ENCODE measurements around the gene MB. TPM values are rescaled to one million over a fixed set of nuclear protein-coding genes. Genes with fewer than 3 reads are reported as not detected.

The MB gene
- total RNA-seq, 2 experiments from 2014 or later = not detected

GRCh38 chr22:35587447-35587870 lies 29.7 kb downstream of the MB start:
- H2AFZ ChIP-seq (ENCODE audit: low read length) = no peak overlapping the region
- H3K9me3 ChIP-seq (ENCODE audit: low read length) = no peaks in the 10 kb centered on the region
- no peak for DNase-seq (ENCODE audit: low spot score)
- no peak overlapping the region for H3K27ac ChIP-seq (ENCODE audit: low read depth, low read length, poor library complexity, severe bottlenecking)
- no TSS peak for BruUV-seq (replicated peaks)
- TF ChIP-seq CTCF (conservative IDR thresholded peaks at IDR 0.05; ENCODE audit: low read length) (no peak), EZH2phosphoT487 (IDR thresholded peaks at IDR 0.05; ENCODE audit: borderline replicate concordance, low read depth, low read length) (no peak)
- intact Hi-C loops (cut with micrococcal nuclease; ENCODE audit: unreplicated experiment) = no loop called here
- H3K4me2 ChIP-seq (ENCODE audit: low read length) = no peak overlapping the region
- H3K36me3 ChIP-seq (ENCODE audit: insufficient read depth, low read length) = no peaks in the 10 kb centered on the region
- H4K20me1 ChIP-seq (ENCODE audit: insufficient read depth, low read length) = no peaks in the 10 kb centered on the region
- H3K79me2 ChIP-seq (ENCODE audit: insufficient read depth, low read depth, low read length) = no peaks in the 10 kb centered on the region
- ChIA-PET CTCF (ENCODE audit: unreplicated experiment) (no interaction called here), POLR2A (no interaction called here)
- H3K4me1 ChIP-seq (ENCODE audit: insufficient read depth, low read length, poor library complexity, severe bottlenecking) = no peaks in the 10 kb centered on the region
- no peak overlapping the region for H3K4me3 ChIP-seq (ENCODE audit: low read depth, low read length, poor library complexity, severe bottlenecking)
- no peaks in the 10 kb centered on the region for H3K9me2 ChIP-seq (ENCODE audit: insufficient read depth, low read length)

GRCh38 chr22:35586771-35587170 lies 30.4 kb downstream of the MB start:
- no peaks in the 10 kb centered on the region for H3K9me3 ChIP-seq (ENCODE audit: low read length)
- CTCF ChIA-PET (ENCODE audit: unreplicated experiment) = no interaction called here
- H3K4me3 ChIP-seq (ENCODE audit: low read depth, low read length, poor library complexity, severe bottlenecking) = no peak overlapping the region
- H3K9me2 ChIP-seq (ENCODE audit: insufficient read depth, low read length) = no peaks in the 10 kb centered on the region
- no TSS peak for BruUV-seq (replicated peaks)
- no peaks in the 10 kb centered on the region for H3K4me1 ChIP-seq (ENCODE audit: insufficient read depth, low read length, poor library complexity, severe bottlenecking)
- H4K20me1 ChIP-seq (ENCODE audit: insufficient read depth, low read length) = no peaks in the 10 kb centered on the region
- H3K4me2 ChIP-seq (ENCODE audit: low read length) = no peak overlapping the region
- no peak overlapping the region for H3K27ac ChIP-seq (ENCODE audit: low read depth, low read length, poor library complexity, severe bottlenecking)
- H2AFZ ChIP-seq (ENCODE audit: low read length) = no peak overlapping the region
- TF ChIP-seq CTCF (conservative IDR thresholded peaks at IDR 0.05; ENCODE audit: low read length) (no peak), EZH2phosphoT487 (IDR thresholded peaks at IDR 0.05; ENCODE audit: borderline replicate concordance, low read depth, low read length) (no peak)
- no peaks in the 10 kb centered on the region for H3K79me2 ChIP-seq (ENCODE audit: insufficient read depth, low read depth, low read length)
- no peaks in the 10 kb centered on the region for H3K36me3 ChIP-seq (ENCODE audit: insufficient read depth, low read length)
- DNase-seq (ENCODE audit: low spot score) = no peak
- POLR2A ChIA-PET = no interaction called here
- intact Hi-C loops (cut with micrococcal nuclease; ENCODE audit: unreplicated experiment) = no loop called here

- CTCF ChIA-PET (ENCODE audit: unreplicated experiment) = interaction anchor here (1.0 kb wide), 1 partner anchor 232 kb away, joined by 3 read pairs; no protein-coding TSS in a partner anchor
- no peak overlapping the region for H2AFZ ChIP-seq (ENCODE audit: low read length)
- H3K27ac ChIP-seq (ENCODE audit: low read depth, low read length, poor library complexity, severe bottlenecking) = no peak overlapping the region
- peak; percentile 77 for DNase-seq (ENCODE audit: low spot score)
- TF ChIP-seq EZH2phosphoT487 (IDR thresholded peaks at IDR 0.05; ENCODE audit: borderline replicate concordance, low read depth, low read length) = no peak
- peak; percentile 99 for TF ChIP-seq CTCF (conservative IDR thresholded peaks at IDR 0.05; ENCODE audit: low read length)
- H3K4me1 ChIP-seq (ENCODE audit: insufficient read depth, low read length, poor library complexity, severe bottlenecking) = no peaks in the 10 kb centered on the region
- no peaks in the 10 kb centered on the region for H3K9me3 ChIP-seq (ENCODE audit: low read length)
- no peak overlapping the region for H3K4me3 ChIP-seq (ENCODE audit: low read depth, low read length, poor library complexity, severe bottlenecking)
- no TSS peak for BruUV-seq (replicated peaks)
- no peak overlapping the region for H3K4me2 ChIP-seq (ENCODE audit: low read length)
- intact Hi-C loops (cut with micrococcal nuclease; ENCODE audit: unreplicated experiment) = loop anchor here (1.0 to 2.0 kb wide), 3 partner anchors 40 to 233 kb away; no protein-coding TSS in a partner anchor
- H3K79me2 ChIP-seq (ENCODE audit: insufficient read depth, low read depth, low read length) = no peaks in the 10 kb centered on the region
- no peaks in the 10 kb centered on the region for H3K9me2 ChIP-seq (ENCODE audit: insufficient read depth, low read length)
- POLR2A ChIA-PET = no interaction called here
- H4K20me1 ChIP-seq (ENCODE audit: insufficient read depth, low read length) = no peaks in the 10 kb centered on the region
- H3K36me3 ChIP-seq (ENCODE audit: insufficient read depth, low read length) = no peaks in the 10 kb centered on the region
These were observed 34.1 kb downstream of the MB start for GRCh38 chr22:35582861-35583670.

Data from OCI-LY7 (cell line).